HL-60/S4 (cell line): Measurements from ENCODE around the gene CASKIN2.
"Not testable (repeated sequence)": the region's sequence is repeated elsewhere in the genome, so short reads cannot be mapped to it uniquely, and the experiment has no call there.

Source experiments
- in situ Hi-C: fragments of 300-500 bp; cut with MboI; formaldehyde crosslinking; loops from 2 replicates; pipeline ENCODE4 v1.14.3; 2022; ENCODE audit warnings: low sequenced_read_pairs

The CASKIN2 gene

DNA sequence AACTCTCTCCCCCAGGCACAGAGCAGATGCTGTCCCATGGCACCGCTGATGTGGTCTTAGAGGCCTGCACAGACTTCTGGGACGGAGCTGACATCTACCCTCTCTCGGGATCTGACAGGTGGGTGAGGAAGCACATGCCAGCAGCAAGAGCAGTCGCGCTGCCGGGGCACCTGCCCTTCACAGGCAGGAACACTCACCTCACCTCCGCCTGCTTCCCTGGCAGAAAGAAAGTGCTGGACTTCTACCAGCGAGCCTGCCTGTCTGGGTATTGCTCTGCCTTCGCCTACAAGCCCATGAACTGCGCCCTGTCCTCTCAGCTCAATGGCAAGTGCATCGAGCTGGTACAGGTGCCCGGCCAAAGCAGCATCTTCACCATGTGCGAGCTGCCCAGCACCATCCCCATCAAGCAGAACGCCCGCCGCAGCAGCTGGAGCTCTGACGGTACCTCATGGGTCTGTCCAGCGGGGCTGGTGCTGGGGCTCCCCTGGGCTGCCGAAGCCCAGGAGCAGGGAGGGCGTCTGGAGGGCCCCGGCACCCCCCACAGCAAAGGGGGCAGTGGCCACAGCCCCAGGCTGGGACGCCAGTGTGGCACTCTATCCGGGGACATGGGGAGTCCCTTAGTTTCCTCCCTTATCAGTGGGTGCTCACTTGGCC is 21.7 kb downstream of the CASKIN2 start:
- in situ Hi-C loops = no loop called here

GRCh38 chr17:75492555-75493168 is 22.7 kb downstream of the CASKIN2 start:
- in situ Hi-C loops = no loop called here

DNA sequence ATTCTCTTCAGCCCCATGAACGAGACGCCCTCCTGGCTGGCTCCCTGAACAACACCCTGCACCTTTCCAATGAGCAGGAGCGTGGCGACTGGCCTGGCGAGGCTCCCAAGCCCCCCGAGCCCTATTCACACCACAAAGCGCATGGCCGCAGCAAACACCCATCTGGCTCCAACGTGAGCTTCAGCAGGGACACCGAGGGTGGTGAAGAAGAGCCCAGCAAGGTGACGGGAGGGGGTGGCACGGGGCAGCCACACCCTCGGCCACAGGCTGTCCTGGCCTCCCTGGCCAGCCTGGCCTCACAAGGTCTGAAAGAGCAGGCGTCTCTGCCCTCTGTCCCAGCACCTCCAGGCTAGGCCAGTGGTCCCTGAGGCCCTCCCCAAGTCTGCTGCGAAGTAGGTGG is 23.7 kb downstream of the CASKIN2 start:
- in situ Hi-C loops = no loop called here

DNA sequence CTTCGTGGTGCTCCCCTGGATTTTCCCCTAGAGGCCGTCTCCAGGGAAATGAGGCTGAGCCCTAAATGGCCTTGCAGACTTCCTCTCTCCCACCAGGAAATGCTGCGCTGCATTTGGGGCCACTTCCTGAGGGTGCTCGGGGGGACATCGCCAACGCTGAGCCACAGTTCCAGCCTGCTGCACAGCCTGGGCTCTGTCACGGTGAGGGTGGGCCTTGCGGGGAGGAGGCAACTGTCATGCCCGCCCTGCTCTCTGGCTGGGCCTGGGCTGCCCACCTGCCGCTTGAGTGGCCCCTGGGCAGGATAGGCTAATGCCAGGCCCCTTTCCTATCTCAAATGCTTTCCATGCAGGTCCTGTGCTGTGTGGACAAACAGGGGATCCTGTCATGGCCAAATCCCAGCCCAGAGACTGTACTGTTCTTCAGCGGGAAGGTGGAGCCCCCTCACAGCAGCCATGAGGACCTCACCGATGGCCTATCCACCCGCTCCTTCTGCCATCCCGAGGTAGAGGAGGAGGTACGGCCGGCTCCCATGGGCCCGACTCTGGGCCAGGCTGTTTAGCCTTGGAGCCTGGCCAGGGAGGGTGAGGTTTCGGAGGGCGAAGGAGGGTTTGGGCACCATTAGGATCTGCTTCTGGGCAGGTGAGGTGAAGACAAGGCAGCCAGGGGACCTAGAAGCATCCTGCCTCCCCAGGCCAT is 24.2 kb downstream of the CASKIN2 start:
- in situ Hi-C loops = no loop called here

GRCh38 chr17:75490173-75490743 is 25.1 kb downstream of the CASKIN2 start:
- in situ Hi-C loops = no loop called here

- in situ Hi-C loops = no loop called here
Measured at GRCh38 chr17:75489511-75489955, 25.8 kb downstream of the CASKIN2 start.

- in situ Hi-C loops = no loop called here
Measured at GRCh38 chr17:75488693-75489510, 26.4 kb downstream of the CASKIN2 start.

DNA sequence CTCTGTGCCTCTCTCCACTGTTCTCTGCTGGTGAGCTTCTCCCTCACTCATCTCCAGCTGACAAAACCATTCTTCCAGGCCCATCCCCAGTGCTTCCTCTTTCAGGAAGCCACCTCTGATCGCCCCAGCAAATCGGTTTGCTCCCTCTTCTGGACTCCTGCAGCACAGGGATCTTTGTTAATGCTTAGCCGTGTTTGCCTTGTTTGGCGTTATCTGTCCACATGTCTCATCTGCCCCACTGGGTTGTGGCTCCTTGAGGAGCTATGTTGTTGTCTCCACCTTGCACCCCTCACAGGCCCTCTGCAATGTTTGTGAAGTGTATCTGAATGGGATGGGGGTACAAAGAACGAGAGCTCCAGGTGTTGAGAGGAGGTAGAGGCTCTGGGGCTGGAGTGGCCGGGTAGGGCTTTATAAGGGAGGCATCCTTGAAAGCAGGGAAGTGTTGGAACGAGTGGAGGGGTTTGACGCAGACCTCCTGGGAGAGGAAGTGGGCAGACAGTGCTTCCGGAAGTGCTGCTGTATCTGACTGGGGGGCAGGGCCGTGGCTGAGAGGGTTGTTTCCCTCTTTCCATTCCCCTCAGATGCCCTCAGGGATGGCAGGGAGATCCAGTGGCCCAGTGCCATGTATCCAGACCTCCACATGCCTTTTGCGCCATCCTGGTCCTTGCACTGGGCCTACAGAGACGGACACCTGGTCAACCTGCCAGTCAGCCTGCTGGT is 27.8 kb downstream of the CASKIN2 start:
- in situ Hi-C loops = no loop called here

- in situ Hi-C loops = no loop called here
Measured at GRCh38 chr17:75486951-75487350, 28.4 kb downstream of the CASKIN2 start.

GRCh38 chr17:75486151-75486550 is 29.2 kb downstream of the CASKIN2 start:
- in situ Hi-C loops = no loop called here

DNA sequence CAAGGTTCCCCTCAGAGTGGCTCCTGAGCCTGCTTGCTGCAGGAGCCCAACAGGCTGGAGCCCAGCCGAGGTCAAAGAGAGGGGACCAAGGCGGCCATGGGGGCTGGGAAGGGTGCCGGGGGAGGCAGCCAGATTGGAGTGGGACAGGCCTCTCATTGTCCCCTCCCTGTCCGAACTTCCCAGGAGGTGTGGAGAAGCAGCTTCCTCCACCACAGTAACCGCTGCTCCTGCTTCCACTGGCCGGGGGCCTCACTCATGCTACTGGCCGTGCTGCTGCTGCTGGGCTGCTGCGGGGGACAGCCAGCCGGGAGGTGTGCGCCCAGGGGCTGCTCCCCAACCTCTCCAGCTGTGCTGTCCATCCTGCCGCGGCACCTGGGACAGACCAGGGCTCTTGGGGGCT is 29.6 kb downstream of the CASKIN2 start:
- in situ Hi-C loops = no loop called here

GRCh38 chr17:75482098-75482942 is 33.0 kb downstream of the CASKIN2 start:
- in situ Hi-C loops = no loop called here

DNA sequence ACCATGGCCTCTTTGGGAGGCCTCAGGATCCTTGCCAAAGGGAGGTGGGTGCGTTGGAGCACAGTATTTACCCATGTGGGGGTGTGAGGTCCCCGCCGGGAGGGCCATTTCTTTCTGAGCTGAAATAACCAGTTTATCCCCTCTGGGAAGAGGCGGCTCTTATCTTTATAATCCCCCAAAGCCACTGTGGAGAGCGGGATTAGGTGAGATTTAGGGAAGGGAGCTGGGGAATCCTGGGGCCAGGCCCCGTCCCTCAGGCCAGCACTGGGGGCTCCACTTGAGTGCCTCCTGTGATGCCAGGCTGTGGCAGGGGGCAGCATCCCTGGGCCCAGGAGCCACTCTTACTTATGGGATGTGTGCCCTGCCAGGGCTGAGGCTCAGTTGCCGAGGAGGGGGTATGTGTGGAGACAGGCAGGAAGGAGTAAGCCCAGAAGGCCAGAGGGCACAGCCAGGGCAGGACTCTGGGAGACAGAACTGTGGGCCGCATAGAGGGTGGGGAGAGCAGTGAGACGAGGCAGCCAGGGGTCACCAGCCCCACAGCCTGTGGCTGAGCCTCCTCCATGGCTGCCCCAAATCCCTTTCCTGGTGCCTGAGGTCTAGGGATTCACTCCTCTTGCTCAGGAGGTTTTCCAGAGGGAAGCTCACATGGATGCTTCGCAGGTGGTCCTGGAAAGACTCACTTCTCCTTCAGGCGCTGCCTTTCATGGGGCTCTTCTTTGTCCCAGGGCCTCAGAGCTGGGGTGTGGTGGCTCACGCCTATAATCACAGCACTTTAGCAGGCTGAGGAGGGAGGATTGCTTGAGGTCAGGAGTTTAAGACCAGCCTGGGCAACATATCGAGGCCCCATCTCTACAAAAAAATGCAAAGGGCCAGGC is 33.9 kb downstream of the CASKIN2 start:
- in situ Hi-C loops = no loop called here

DNA sequence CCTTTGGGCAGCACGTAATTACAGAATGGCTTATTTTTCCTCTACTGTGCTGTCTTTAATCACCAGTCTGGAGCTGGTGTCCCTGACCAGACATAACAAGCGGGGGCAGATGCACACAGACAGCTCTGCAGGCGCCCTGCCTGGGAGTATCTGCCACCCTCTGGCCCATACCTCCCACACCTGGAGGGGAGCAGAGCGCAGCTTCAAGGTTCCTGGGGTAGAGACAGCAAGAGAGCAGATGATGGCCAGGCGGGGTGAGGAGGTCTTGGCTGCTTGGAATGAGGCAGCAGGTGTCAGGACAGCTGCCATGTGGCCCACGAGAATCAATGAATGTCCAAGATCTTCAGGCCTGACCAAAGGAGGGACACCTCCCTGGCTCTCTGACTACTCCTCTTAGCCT is 35.1 kb downstream of the CASKIN2 start:
- in situ Hi-C loops = no loop called here

DNA sequence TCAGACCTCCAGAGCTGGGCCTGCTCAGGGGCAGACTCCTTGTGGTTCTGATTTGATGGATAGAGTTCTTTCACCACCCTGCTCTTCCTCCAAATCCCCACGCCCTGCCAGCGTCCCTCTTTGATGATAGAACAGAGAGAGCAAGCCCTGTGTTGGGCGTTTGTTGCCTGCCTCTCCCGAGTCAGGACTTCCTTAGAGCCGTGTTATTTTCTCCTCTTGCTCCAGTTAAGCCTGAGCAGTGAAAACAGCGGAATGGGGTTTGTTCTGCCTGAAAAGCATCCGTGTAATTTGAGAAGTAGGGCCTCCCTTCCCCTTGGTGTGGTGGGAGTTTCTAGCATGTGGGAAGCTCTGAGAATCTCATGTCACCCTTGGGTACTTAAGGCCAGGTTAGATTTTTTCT is 36.8 kb downstream of the CASKIN2 start:
- in situ Hi-C loops = no loop called here

DNA sequence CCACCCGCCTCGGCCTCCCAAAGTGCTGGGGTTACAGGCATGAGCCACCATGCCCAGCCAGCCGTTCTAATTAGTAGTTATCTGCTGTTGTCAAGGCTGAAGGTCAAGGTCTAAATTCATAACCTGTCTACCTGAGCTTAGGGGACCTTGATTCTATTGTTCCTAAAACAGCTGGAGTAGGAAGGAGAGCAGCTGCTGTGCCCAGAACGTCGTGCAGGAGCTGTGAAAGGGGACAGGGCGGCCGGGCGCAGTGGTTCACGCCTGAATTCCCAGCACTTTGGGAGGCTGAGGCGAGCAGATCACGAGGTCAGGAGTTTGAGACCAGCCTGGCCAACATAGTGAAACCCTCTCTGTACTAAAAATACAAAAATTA is 37.9 kb downstream of the CASKIN2 start:
- in situ Hi-C loops = not testable (repeated sequence)

DNA sequence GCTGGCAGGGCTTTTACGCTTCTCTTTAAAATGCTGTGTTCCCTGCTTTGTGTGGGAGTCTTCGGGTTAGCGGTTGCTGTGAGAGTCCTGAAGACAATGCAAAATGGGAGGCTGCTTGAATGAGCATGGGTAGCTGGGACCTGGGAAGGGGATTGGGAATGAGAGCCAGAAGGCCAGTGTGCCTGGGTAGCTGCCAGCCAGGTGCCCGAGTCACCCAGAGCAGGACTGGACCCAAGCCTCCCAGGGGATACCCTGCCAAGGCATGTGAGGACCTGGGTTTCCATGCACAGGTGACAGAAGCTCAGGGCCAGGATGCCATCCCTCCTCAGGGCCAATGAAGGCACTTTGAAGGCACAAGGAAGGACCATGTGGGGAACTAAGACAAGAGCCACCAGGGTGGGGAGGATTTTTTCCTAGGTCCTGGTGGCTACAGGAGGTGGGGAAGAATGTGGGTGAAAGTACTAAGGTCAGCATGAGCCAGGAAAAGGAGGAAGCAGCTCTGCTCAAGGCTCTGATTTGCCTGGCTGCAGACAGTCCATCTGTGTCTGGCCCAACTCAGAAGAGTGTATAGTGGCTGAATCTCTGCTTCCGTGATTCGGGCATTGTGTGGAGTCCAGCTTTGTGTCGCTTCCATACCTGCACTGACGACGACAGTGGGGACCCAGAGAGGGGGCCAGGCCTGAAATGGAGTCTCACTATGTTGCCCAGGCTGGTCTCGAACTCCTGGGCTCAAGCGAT is 38.4 kb downstream of the CASKIN2 start:
- in situ Hi-C loops = no loop called here

DNA sequence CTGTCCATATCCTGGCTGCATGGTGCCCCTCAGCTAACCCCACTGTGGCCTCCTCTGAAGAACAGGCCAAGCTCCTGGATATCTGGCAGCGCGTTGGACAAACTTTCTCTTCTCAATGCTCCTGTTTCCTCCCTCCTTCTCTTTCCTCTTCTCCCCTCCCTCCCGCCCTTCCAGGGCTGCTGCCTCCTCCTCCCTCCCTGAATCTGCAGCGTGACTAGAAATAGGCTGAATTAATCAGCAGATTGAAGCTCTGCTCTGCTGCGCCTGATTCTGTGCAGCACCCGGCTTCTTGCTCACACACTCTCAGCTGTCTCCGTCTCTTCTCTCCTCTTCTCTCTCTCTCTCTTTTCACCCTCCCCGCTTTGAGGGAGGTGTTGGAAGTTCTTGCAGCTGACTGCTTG is 39.1 kb downstream of the CASKIN2 start:
- in situ Hi-C loops = no loop called here
